KOPT-K1 (cell line): Measurements from ENCODE around the gene RXFP3.
"Not testable (repeated sequence)": the region's sequence is repeated elsewhere in the genome, so short reads cannot be mapped to it uniquely, and the experiment has no call there.

Experiments used
- H3K27ac ChIP-seq: fragments of 200-600 bp; sonication (generic); 2 replicates; pipeline ENCODE4 v1.5.1; 2016; ENCODE audit warnings: antibody characterized with exemption, mild to moderate bottlenecking, low read depth, low read length; ENCODE audit not compliant: poor library complexity, severe bottlenecking
- H3K36me3 ChIP-seq: fragments of 200-600 bp; sonication (generic); 2 replicates; pipeline ENCODE4 v1.5.1; 2017; ENCODE audit warnings: antibody characterized with exemption, mild to moderate bottlenecking, low read length, moderate library complexity; ENCODE audit not compliant: insufficient read depth
- H3K9me3 ChIP-seq: fragments of 200-600 bp; sonication (generic); 2 replicates; pipeline ENCODE4 v1.5.1; 2017; ENCODE audit warnings: antibody characterized with exemption, low read length, mild to moderate bottlenecking; ENCODE audit not compliant: insufficient read depth, poor library complexity, severe bottlenecking

The RXFP3 gene, protein sequence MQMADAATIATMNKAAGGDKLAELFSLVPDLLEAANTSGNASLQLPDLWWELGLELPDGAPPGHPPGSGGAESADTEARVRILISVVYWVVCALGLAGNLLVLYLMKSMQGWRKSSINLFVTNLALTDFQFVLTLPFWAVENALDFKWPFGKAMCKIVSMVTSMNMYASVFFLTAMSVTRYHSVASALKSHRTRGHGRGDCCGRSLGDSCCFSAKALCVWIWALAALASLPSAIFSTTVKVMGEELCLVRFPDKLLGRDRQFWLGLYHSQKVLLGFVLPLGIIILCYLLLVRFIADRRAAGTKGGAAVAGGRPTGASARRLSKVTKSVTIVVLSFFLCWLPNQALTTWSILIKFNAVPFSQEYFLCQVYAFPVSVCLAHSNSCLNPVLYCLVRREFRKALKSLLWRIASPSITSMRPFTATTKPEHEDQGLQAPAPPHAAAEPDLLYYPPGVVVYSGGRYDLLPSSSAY

DNA sequence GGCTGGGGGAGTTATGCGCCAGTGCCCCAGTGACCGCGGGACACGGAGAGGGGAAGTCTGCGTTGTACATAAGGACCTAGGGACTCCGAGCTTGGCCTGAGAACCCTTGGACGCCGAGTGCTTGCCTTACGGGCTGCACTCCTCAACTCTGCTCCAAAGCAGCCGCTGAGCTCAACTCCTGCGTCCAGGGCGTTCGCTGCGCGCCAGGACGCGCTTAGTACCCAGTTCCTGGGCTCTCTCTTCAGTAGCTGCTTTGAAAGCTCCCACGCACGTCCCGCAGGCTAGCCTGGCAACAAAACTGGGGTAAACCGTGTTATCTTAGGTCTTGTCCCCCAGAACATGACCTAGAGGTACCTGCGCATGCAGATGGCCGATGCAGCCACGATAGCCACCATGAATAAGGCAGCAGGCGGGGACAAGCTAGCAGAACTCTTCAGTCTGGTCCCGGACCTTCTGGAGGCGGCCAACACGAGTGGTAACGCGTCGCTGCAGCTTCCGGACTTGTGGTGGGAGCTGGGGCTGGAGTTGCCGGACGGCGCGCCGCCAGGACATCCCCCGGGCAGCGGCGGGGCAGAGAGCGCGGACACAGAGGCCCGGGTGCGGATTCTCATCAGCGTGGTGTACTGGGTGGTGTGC is at the start of gene RXFP3:
RXFP3 (plus strand) TSS at position 6 of the 636 bp plus-strand sequence; CDS start at position 361, 355 bp downstream.
- H3K9me3 ChIP-seq, result no peaks in the 10 kb centered on the region
- H3K27ac ChIP-seq, result no peak within 1 kb of the TSS
- no peaks in the 10 kb centered on the region for H3K36me3 ChIP-seq

DNA sequence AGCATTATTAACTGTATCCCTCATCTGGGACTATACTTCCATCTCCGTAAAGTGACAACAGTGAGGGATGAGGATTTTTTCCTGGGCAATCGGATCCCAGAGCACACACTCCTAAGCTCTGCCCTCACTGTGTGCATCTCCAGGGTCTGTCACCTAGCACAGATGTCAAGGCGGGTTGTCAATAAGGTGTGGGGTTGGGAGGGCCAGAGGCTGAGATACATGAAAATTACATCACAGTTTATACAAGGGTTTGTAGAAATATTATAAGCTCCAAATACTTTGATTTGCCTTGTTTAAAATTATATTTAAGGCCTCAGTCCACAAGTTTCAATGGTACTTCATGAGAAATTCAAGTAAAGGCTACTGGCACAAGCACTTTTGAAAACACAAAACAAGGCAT is 48.9 kb upstream of the RXFP3 start:
- H3K27ac ChIP-seq, result no peak overlapping the region
- no peaks in the 10 kb centered on the region for H3K36me3 ChIP-seq
- no peaks in the 10 kb centered on the region for H3K9me3 ChIP-seq

DNA sequence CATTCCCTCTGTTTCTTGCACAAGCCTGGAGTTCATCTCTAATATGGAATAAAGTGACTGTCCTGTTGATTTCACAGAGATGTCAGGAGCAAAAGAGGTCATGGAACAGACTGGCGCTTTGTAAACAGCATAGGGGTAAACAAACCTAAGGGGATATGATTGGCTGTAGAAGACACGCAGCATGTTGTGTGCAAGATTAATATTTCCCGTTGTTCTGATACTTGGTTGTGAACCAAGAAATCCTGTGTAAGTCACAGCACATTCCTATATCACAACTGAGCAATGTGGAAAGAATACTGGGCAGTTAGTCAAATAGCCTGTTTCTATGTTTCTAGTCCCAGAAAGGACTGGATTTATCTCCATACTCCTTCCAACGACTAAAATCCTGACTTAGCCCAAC is 47.6 kb upstream of the RXFP3 start:
- Histone ChIP-seq H3K9me3 (no peaks in the 10 kb centered on the region), H3K36me3 (no peaks in the 10 kb centered on the region), H3K27ac (no peak overlapping the region)

DNA sequence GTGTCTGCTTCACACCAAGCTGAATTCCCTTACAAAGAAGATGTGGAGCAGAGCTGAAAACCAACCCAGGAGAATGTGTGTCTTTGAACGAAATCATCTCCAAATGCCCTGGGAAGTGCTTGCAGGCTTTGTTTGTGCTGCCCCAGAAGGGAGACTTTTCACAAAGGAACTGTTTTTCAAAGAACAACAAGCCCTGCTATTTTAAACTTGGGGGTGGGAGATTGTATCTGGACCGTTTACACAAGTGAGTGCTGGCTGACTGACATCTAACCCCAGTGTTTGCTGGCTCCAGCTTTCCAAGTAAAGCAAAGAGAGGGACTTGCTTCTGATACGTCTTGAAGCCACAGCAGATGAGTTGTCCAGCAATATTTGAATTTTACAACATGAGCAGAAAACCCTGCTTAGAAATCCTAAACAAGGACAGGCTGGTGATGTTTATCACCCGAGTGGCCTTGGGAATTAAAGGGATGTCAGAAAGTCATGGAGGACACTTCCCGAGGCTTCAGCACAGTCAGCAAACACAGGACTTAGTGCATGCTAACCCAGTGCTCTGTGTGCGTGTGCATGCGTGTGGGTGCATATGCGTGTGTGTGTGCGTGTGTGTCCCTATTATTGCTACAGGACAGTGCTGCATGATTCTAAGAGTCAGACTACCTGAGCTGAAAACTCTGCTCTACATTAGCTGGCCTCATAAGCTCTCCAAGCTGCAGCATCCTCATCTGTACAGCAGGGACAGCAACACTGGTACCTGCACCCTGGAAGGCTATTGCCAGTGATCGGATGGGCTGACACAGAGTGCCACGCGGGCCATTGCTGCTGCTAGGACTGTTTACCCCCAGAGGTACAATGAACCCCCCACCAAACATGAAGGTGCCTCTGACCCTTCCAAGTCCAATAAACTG is 45.8 kb upstream of the RXFP3 start:
- no peaks in the 10 kb centered on the region for H3K9me3 ChIP-seq
- H3K27ac ChIP-seq, result no peak overlapping the region
- H3K36me3 ChIP-seq, result no peaks in the 10 kb centered on the region

DNA sequence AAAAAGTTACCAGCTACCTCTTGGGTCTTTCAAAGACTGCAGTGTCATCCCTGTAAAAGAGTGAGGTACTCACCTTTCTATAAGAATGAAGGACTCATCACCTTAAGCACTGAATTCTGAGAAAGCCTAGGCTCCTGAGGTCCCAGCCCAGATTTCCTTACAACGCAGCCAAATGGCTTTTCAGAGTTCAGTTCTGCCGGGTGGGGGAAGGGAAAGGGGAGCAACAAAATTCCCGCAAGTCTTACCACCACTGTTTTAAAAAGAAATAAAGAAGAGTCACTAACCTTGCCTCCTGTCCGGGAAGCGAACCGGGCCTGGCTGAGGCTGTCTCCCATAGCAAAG is 44.8 kb upstream of the RXFP3 start:
- Histone ChIP-seq H3K36me3 (no peaks in the 10 kb centered on the region), H3K9me3 (no peaks in the 10 kb centered on the region), H3K27ac (no peak overlapping the region)

DNA sequence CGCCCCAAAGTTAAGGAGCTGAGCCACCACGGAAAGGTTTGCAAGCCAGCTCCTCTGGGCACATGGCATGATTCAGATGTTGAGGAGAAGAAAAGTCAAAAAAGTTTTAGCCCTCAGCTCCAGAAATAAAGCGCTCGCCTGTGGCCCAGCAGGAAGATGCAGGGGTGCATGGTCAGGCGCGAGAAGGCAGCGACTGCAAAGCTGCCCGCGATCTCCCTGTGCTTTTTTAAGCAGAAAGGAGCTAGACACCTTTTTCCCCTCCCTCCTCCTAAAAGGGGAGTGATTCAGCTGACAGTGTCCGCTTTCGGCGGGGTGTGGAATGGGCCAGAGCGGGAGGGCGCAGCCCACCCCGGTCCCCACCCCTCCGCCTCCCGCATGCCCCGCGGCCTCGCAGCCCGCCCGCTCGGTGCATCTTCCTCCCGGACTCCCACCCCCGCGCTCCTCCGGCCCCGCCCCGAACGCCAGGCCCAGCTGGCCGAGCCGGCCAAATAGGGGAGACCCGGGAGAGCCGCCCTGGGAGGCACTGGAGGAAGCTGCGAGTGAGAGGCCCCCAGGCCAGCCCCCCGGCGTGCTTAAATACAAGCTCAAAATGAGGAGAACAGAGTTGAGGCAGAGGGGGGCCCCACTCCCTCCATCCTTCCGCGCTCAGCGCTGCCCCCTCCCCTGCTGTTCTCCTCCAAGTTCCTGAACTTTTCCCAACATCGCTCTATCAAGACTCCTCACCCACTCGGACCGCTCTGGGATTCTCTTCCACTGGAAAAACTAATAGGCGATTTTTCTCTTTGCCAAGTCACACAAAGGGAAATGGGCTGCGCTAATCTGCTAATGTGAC is 44.2 kb upstream of the RXFP3 start, which contains the start of gene ADAMTS12:
ADAMTS12 (minus strand) TSS at position 203 of the 832 bp plus-strand sequence; CDS start at position 69, 134 bp downstream.
- no peaks in the 10 kb centered on the region for H3K36me3 ChIP-seq
- no peaks in the 10 kb centered on the region for H3K9me3 ChIP-seq
- H3K27ac ChIP-seq, result no peak within 1 kb of the TSS

DNA sequence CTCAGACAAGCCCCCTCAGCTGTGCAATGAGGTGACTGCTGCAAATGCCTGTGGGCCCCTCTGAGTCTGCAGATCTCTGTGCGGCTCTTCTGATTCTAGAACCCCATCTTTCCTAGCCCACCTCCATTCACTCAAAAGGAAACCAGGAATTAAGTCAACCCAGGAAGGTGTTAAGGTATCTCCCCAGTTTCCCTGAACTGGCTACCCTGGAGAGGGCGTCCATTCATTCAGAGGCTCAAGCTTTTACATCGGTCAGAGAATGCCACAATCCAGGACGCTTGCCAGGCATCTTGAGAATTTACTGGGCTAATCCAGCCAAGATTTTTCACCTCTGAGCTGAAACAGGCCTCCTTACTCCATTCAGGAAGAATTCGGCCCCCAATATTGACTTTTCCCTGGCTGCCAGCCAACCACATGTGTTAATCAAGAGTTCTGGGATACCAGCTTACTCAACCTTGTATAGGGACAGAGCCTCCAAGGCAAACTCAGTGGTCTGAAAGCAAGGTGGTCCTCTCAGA is 43.5 kb upstream of the RXFP3 start:
- no peaks in the 10 kb centered on the region for H3K36me3 ChIP-seq
- no peaks in the 10 kb centered on the region for H3K9me3 ChIP-seq
- H3K27ac ChIP-seq, result no peak overlapping the region

DNA sequence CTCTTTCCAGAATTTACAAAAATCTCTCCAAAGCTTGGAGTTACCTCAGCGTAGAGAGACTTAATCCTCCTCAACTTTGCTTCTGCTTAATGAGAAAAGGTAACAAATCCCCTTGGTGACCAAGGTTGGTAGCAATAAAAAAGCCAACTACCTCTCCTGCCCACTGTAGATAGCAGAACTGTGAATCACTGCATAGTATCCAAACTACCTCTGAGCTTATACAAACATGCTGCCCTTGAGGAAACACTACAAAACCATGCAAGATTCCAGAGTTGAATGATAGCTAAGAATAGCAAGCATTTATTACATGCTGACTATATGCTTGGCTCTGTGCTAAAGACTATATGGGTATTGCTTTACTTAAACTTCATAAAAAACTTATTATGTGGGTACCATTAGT is 41.6 kb upstream of the RXFP3 start:
- H3K27ac ChIP-seq, result no peak overlapping the region
- H3K9me3 ChIP-seq, result no peaks in the 10 kb centered on the region
- no peaks in the 10 kb centered on the region for H3K36me3 ChIP-seq

DNA sequence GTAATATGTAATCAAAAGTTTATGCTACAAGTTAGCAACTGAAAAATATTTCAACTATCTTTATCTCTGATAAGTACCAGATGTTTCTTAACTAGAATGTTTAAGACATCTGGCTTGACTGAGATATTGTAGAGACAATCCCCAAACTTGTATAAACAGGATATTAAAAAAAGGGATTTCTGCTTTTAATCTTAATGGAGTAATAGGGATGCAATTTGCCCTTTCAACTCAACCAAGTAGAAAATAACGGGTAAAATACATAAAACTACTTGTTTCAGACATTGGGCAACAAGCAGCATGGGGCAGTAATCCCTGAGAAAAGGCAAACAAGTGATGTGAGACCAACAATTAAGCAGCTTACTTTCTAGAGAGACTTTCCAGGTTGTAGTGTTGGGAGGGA is 35.0 kb upstream of the RXFP3 start:
- H3K27ac ChIP-seq, result no peak overlapping the region
- peaks cover 21% of the 10 kb centered on the region for H3K9me3 ChIP-seq
- no peaks in the 10 kb centered on the region for H3K36me3 ChIP-seq

DNA sequence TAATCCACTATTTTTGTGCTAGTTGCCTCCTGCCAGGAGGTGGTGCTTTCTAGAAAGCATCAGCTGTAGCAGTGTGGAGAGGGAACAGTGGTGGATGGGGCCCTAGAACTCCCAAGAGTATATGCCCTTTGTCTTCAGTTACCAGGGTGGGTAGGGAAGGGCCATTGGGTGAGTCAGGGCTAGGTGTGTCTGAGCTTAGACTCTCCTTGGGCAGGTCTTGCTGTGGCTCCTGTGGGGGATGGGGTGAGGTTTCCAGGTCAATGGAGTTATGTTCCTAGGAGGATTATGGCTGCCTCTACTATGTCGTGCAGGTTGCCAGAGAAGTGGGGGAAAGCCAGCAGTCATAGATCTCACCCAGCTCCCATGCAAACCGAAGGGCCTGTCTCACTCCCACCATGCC is 33.1 kb upstream of the RXFP3 start:
- Histone ChIP-seq H3K27ac (no peak overlapping the region), H3K9me3 (peaks cover 37% of the 10 kb centered on the region), H3K36me3 (no peaks in the 10 kb centered on the region)

DNA sequence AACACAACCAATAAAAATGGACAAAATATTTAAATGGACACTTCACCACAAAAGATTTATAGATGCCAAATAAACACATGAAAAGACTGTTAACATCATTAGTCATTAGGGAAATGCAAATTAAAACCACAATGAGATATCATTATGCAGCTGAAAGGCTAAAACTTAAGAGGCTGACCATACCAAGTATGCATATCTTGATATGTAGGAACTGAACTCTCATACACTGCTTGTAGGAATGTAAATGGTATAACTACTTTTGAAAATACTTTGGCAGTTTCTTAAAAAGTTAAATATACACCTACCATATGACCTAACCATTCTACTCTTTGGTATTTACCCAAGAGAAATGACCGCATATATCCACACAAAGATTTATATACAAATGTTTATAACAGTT is 30.8 kb upstream of the RXFP3 start:
- H3K36me3 ChIP-seq, result no peaks in the 10 kb centered on the region
- peaks cover 37% of the 10 kb centered on the region for H3K9me3 ChIP-seq
- H3K27ac ChIP-seq, result no peak overlapping the region

DNA sequence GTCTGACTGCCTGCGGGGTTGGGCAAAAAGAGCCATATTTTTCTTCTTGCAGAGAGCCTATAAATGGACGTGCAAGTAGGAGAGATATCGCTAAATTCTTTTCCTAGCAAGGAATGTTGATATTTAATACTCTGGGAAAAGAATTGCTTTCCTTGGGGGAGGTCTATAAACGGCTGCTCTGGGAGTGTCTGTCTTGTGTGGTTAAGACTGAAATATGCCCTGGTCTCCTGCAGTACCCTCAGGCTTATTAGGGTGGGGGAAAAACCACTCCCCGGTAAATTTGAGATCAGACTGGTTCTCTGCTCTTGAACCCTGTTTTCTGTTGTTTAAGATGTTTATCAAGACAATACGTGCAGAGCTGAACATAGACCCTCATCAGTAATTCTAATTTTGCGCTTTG is 29.9 kb upstream of the RXFP3 start:
- H3K36me3 ChIP-seq, H3K27ac ChIP-seq: not testable (repeated sequence)
- H3K9me3 ChIP-seq, result peaks cover 35% of the 10 kb centered on the region

DNA sequence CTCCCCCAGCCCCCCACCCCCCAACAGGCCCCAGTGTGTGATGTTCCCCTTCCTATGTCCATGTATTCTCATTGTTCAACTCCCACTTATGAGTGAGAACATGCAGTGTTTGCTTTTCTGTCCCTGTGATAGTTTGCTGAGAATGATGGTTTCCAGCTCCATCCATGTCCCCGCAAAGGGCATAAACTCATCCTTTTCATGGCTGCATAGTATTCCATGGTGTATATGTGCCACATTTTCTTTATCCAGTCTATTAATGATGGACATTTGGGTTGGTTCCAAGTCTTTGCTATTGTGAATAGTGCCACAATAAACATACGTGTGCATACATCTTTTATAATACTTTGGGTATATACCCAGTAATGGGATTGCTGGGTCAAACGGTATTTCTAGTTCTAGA is 21.3 kb upstream of the RXFP3 start:
- H3K36me3 ChIP-seq, H3K27ac ChIP-seq: not testable (repeated sequence)
- H3K9me3 ChIP-seq, result peaks cover 36% of the 10 kb centered on the region

DNA sequence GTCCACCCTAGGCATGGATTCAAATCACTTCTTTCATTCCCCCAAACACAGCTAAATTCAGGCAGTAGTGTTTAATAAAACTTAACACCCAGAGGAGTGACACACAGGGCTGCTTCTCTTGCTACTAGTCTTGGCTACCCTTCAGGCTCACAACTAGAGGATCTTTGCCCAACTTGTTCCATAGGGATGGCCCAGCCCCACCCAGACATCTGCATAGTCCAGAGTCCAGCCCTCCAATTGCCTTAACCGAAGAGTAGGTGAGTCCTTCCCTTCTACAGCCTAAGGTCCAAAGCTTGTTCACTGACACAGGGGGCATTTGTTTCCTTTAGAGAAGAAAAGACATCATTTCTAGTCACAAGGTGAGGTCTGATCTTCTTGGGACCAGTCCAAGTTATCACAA is 15.2 kb upstream of the RXFP3 start:
- Histone ChIP-seq H3K9me3 (peaks cover 33% of the 10 kb centered on the region), H3K36me3 (no peaks in the 10 kb centered on the region), H3K27ac (no peak overlapping the region)
